OCI-LY1 (cell line): ENCODE data around the gene SON.

Experiments
- EZH2 ChIP-seq: fragments of 200-600 bp; sonication (generic), shearing (Covaris generic); IDR thresholded peaks from 2 replicates; pipeline ENCODE4 v1.8.0; 2017; ENCODE audit warnings: borderline replicate concordance, mixed run types, mild to moderate bottlenecking, antibody characterized with exemption, low read length, moderate library complexity, mixed read lengths
- TF ChIP-seq, protein P1 (sequence below): fragments of 200-600 bp; sonication (generic), shearing (Covaris generic); IDR thresholded peaks from 2 replicates; pipeline ENCODE4 v1.5.1; 2017; ENCODE audit warnings: mild to moderate bottlenecking, antibody characterized with exemption, low read length, moderate library complexity, mixed read lengths

DNA sequence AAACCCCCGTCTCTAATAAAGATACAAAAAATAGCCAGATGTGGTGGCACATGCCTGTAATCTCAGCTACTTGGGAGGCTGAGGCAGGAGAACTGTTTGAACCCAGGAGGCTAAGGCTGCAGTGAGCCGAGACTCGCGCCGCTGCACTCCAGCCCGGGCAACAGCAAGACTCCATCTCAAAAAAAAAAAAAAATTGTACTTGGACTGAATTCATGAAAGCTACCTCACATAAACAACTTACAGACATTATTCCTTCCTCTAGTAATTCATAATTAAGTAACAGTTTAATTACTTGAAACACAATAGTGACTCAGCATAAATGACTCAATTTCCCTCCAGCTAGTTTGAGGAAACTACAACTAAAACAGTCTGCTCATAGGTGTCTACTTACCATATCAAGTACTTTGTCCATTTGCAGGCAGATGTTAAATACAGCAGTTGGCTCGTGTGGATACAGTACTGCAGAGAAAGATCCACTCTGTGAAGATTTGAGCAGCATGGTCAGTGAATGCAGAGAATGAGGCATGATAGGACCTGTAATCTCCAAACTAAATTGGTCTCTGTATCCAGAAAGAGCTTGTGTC lies 36.2 kb downstream of the SON start:
- TF ChIP-seq, protein P1, sequence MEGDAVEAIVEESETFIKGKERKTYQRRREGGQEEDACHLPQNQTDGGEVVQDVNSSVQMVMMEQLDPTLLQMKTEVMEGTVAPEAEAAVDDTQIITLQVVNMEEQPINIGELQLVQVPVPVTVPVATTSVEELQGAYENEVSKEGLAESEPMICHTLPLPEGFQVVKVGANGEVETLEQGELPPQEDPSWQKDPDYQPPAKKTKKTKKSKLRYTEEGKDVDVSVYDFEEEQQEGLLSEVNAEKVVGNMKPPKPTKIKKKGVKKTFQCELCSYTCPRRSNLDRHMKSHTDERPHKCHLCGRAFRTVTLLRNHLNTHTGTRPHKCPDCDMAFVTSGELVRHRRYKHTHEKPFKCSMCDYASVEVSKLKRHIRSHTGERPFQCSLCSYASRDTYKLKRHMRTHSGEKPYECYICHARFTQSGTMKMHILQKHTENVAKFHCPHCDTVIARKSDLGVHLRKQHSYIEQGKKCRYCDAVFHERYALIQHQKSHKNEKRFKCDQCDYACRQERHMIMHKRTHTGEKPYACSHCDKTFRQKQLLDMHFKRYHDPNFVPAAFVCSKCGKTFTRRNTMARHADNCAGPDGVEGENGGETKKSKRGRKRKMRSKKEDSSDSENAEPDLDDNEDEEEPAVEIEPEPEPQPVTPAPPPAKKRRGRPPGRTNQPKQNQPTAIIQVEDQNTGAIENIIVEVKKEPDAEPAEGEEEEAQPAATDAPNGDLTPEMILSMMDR: no peak
- TF ChIP-seq EZH2: no peak
